KMS-11 (cell line): ENCODE results near the gene ABHD14A.
"Not testable (repeated sequence)": the region's sequence is repeated elsewhere in the genome, so short reads cannot be mapped to it uniquely, and the experiment has no call there.

Experiments used
- H2AFZ ChIP-seq: fragments of 200-600 bp; sonication (generic); 2 replicates; pipeline ENCODE4 v1.6.1; 2016; ENCODE audit warnings: antibody characterized with exemption, mixed run types, low read depth
- H3K27ac ChIP-seq: fragments of 200-600 bp; sonication (generic); 2 replicates; pipeline ENCODE4 v1.6.1; 2016; ENCODE audit warnings: mild to moderate bottlenecking, mixed run types
- H3K27me3 ChIP-seq: fragments of 200-600 bp; sonication (generic); 2 replicates; pipeline ENCODE4 v1.6.1; 2017; ENCODE audit warnings: mild to moderate bottlenecking, low read depth, mixed run types, moderate library complexity; ENCODE audit not compliant: insufficient read depth
- H3K36me3 ChIP-seq: fragments of 200-600 bp; sonication (generic); 2 replicates; pipeline ENCODE4 v1.6.1; 2017; ENCODE audit warnings: mild to moderate bottlenecking, mixed run types; ENCODE audit not compliant: insufficient read depth
- H3K4me1 ChIP-seq: fragments of 200-600 bp; sonication (generic); 2 replicates; pipeline ENCODE4 v1.6.1; 2016; ENCODE audit warnings: mild to moderate bottlenecking, low read depth, mixed run types; ENCODE audit not compliant: poor library complexity, severe bottlenecking
- H3K4me2 ChIP-seq: fragments of 200-600 bp; sonication (generic); 2 replicates; pipeline ENCODE4 v1.7.0; 2016; ENCODE audit warnings: mild to moderate bottlenecking, mixed run types
- H3K4me3 ChIP-seq: fragments of 200-600 bp; sonication (generic); IDR thresholded peaks from 2 replicates; pipeline ENCODE4 v1.6.1; 2017; ENCODE audit warnings: low read depth, low read length, mixed read lengths; ENCODE audit not compliant: insufficient read depth
- H3K79me2 ChIP-seq: fragments of 200-600 bp; sonication (generic); 2 replicates; pipeline ENCODE4 v1.6.1; 2016; ENCODE audit warnings: low read depth, mixed run types; ENCODE audit not compliant: insufficient read depth
- H3K9ac ChIP-seq: fragments of 200-600 bp; sonication (generic); 2 replicates; pipeline ENCODE4 v1.6.1; 2016; ENCODE audit warnings: mild to moderate bottlenecking, mixed run types
- H4K20me1 ChIP-seq: fragments of 200-600 bp; sonication (generic); 2 replicates; pipeline ENCODE4 v1.6.1; 2016; ENCODE audit warnings: mild to moderate bottlenecking, mixed run types; ENCODE audit not compliant: insufficient read depth
- TF ChIP-seq, protein P1 (sequence below): fragments of 200-600 bp; sonication (generic); conservative IDR thresholded peaks from 2 replicates; pipeline ENCODE4 v1.6.1; 2017; ENCODE audit warnings: low read depth, mild to moderate bottlenecking, antibody characterized with exemption, low read length, moderate library complexity, mixed read lengths

ABHD14A gene

DNA sequence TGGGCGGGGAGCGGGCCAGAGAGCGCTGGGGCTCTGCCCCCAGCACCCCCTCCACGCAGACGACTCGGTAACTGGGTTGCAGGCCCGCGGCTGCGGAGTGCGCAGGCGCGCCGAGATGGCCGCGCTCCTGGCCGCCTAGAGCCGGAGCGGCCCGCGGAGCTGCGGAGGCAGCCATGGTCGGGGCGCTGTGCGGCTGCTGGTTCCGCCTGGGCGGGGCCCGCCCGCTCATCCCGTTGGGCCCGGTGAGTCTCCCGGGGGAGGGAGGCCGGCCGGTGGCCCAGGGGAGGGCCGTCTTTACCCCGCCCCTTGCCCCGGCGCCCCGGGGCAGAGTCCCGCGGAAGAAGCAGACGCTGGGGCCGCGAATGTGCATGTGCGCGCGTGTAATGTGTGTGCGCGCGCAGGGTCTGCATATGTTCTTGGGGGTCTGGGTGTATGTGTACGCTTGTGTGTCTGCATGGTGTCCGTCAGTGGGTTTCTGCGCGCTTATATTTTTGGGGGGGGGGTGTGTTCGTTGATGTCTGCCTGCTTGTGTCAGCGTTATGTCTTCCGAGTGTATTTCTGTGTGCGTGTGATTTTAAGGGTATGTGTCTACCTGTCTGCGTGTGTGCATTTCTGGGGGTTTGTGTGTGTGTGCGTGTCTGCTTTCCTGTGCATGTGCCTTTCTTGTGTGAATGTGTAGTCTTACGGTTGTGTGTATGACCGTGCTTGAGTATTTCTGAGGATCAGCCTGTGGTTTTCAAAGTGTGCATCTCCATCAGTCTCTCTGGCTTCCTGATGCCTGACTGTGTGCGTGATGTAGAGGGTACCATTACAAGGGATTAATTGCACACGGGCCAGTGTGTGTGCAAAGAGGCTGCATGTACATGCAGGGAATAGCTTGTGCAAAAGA lies at the start of gene ABHD14A:
TSS of gene ABHD14A (plus strand) at position 102 of the 889 bp plus-strand sequence. CDS start at position 174, 72 bp downstream.
- no peaks in the 10 kb centered on the region for H3K36me3 ChIP-seq
- no peaks in the 10 kb centered on the region for H4K20me1 ChIP-seq
- H3K27ac ChIP-seq = peak within 1 kb of the TSS; percentile 57
- no peak within 1 kb of the TSS for H3K4me3 ChIP-seq
- H2AFZ ChIP-seq = peak within 1 kb of the TSS; percentile 76
- H3K79me2 ChIP-seq = 0 out of 2 replicates have a peak, but pooled peaks cover 5% of the 10 kb centered on the region
- peaks cover 12% of the 10 kb centered on the region for H3K4me1 ChIP-seq
- H3K4me2 ChIP-seq = peak within 1 kb of the TSS; percentile 82
- no peaks in the 10 kb centered on the region for H3K27me3 ChIP-seq
- H3K9ac ChIP-seq = peak within 1 kb of the TSS; percentile 69
- TF ChIP-seq, protein P1, sequence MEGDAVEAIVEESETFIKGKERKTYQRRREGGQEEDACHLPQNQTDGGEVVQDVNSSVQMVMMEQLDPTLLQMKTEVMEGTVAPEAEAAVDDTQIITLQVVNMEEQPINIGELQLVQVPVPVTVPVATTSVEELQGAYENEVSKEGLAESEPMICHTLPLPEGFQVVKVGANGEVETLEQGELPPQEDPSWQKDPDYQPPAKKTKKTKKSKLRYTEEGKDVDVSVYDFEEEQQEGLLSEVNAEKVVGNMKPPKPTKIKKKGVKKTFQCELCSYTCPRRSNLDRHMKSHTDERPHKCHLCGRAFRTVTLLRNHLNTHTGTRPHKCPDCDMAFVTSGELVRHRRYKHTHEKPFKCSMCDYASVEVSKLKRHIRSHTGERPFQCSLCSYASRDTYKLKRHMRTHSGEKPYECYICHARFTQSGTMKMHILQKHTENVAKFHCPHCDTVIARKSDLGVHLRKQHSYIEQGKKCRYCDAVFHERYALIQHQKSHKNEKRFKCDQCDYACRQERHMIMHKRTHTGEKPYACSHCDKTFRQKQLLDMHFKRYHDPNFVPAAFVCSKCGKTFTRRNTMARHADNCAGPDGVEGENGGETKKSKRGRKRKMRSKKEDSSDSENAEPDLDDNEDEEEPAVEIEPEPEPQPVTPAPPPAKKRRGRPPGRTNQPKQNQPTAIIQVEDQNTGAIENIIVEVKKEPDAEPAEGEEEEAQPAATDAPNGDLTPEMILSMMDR = no peak

DNA sequence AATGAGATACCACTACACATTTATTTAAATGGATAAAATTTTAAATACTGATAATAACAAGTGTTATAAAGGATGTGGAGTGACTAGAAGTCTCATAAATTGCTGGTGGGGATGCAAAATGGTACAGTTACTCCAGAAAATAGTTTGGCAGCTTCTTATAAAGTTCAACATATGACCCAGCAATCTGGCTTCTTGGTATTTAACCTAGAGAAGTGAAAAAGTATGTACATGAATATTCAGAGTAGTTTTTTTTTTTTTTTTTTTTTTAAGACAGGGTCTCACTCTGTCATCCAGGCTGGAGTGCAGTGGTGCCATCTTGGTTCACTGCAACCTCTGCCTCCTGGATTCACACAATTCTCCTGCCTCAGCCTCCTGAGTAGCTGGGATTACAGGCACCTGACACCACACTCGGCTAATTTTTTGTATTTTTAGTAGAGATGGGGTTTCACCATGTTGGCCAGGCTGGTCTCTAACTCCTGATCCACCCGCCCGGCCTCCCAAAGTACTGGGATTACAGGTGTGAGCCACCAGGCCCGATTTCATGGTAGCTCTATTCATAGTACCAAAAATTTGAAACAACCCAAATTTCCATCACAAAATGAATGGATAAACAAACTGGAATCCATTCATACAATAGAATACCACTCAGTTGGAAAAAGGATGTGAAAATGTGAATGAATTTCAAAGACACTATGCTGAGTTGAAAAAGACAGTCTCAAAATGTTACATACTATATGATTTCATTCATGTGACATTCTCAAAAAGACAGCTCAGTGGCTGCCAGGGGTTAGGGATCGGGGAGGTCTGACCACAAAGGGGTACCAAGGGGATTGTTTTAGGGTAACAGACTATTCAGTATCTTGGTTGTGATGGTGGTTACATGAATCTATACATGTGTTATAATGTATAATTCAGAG lies 47.5 kb upstream of the ABHD14A start:
- no peaks in the 10 kb centered on the region for H3K79me2 ChIP-seq
- TF ChIP-seq, protein P1 = no peak
- H3K27me3 ChIP-seq = no peaks in the 10 kb centered on the region

DNA sequence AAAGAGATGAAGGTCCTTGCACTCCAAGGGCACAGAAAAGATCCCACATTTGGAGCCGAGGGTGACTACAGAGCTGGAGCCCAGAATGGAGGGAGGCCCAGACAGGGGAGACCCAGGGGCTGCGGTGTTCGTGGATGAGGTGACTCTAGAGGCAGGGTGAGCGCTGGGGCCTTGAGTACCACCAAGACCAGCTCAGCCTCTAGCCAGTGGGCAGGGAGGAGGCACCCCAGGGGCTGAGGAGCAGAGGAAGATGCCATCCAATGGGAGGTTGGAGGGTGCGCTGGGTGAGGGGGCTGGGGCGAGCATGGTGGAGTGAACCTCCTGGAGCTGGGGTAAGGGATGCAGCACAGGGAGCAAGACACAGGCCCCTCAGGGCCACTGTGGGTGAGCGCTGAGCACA lies 46.4 kb upstream of the ABHD14A start:
- H3K4me2 ChIP-seq = no peak overlapping the region
- no peak overlapping the region for H3K27ac ChIP-seq
- H3K4me1 ChIP-seq = no peaks in the 10 kb centered on the region
- H3K79me2 ChIP-seq = no peaks in the 10 kb centered on the region
- H3K9ac ChIP-seq = no peak overlapping the region
- no peak overlapping the region for H3K4me3 ChIP-seq
- no peaks in the 10 kb centered on the region for H3K27me3 ChIP-seq
- no peaks in the 10 kb centered on the region for H4K20me1 ChIP-seq
- no peaks in the 10 kb centered on the region for H3K36me3 ChIP-seq
- no peak overlapping the region for H2AFZ ChIP-seq
- TF ChIP-seq, protein P1 = no peak

More for the DNA sequence above, 47.5 kb upstream of the ABHD14A start:
- H2AFZ ChIP-seq = no peak overlapping the region
- no peak overlapping the region for H3K4me2 ChIP-seq
- H3K4me1 ChIP-seq = no peaks in the 10 kb centered on the region
- no peak overlapping the region for H3K27ac ChIP-seq
- H3K9ac ChIP-seq = no peak overlapping the region
- no peaks in the 10 kb centered on the region for H4K20me1 ChIP-seq
- H3K36me3 ChIP-seq = no peaks in the 10 kb centered on the region
- H3K4me3 ChIP-seq = no peak overlapping the region

DNA sequence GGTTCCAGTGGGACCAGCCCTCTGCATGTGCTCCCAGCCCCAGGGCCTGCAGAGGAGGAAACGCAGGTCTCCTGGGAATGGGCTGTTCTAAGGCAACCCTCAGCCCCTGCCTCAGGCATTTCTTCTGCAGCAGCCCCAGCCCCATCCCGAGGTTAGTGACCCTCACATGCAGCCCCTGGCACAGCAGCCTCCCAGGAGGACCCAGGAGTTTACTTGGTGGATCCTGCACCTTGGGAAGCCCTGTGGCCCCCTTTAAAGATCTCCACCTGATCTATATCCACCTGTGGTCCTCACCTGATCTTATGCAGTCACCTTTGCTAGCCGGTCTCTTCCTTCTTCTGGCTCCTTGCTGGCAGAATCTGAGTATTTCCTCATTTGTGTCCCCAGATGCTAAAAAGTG lies 45.9 kb upstream of the ABHD14A start:
- H3K27ac ChIP-seq, H3K4me2 ChIP-seq, H3K4me1 ChIP-seq, H3K27me3 ChIP-seq, H2AFZ ChIP-seq, H3K4me3 ChIP-seq, H3K9ac ChIP-seq, H3K79me2 ChIP-seq, H3K36me3 ChIP-seq, H4K20me1 ChIP-seq: not testable (repeated sequence)
